Mesenchymal stem cell (in vitro differentiated cells and primary cell): Measurements from ENCODE around the gene GBP3.
"Not testable (repeated sequence)": the region's sequence is repeated elsewhere in the genome, so short reads cannot be mapped to it uniquely, and the experiment has no call there.

ENCODE experiments used
- DNase-seq: peaks from one replicate; pipeline ENCODE4 v3.0.0-alpha.2; 2013
- H2AFZ ChIP-seq: one replicate; pipeline ENCODE4 v1.6.1; 2013; ENCODE audit warnings: low read depth, mild to moderate bottlenecking, control low read depth, inconsistent platforms, low read length, moderate library complexity
- H2AK5ac ChIP-seq: 2 replicates; pipeline ENCODE4 v1.6.1; 2013; ENCODE audit warnings: low read length, moderate library complexity, mild to moderate bottlenecking, inconsistent platforms; ENCODE audit not compliant: severe bottlenecking
- H2BK120ac ChIP-seq: one replicate; pipeline ENCODE4 v1.6.1; 2013; ENCODE audit warnings: low read depth, mild to moderate bottlenecking, inconsistent platforms, low read length, moderate library complexity
- H2BK12ac ChIP-seq, 2 experiments: one replicate each; pipeline ENCODE4 v1.6.1; 2013; ENCODE audit warnings: inconsistent platforms in 2 of 2, low read length in 2 of 2, mild to moderate bottlenecking in 2 of 2, moderate library complexity in 2 of 2, control low read depth in 1 of 2
- H2BK15ac ChIP-seq: one replicate; pipeline ENCODE4 v1.6.1; 2013; ENCODE audit warnings: mild to moderate bottlenecking, low read depth, inconsistent platforms; ENCODE audit not compliant: poor library complexity, severe bottlenecking
- H2BK5ac ChIP-seq: 2 replicates; pipeline ENCODE4 v1.6.1; 2013; ENCODE audit warnings: low read depth, mild to moderate bottlenecking, low read length, control low read depth, inconsistent platforms; ENCODE audit not compliant: poor library complexity, severe bottlenecking
- H3K14ac ChIP-seq, 2 experiments: one replicate each; pipeline ENCODE4 v1.6.1; 2013; ENCODE audit warnings: inconsistent platforms in 2 of 2, low read length in 2 of 2, control low read depth in 1 of 2, mild to moderate bottlenecking in 1 of 2, moderate library complexity in 1 of 2
- H3K18ac ChIP-seq, 2 experiments: one replicate each; pipeline ENCODE4 v1.6.1; 2013; ENCODE audit warnings: inconsistent platforms in 2 of 2, low read length in 2 of 2, control low read depth in 1 of 2, low read depth in 1 of 2, mild to moderate bottlenecking in 1 of 2
- H3K23ac ChIP-seq, 2 experiments: one replicate each; pipeline ENCODE4 v1.6.1; 2013; ENCODE audit warnings: inconsistent platforms in 2 of 2, low read length in 2 of 2, mild to moderate bottlenecking in 2 of 2, moderate library complexity in 2 of 2, control low read depth in 1 of 2
- H3K27ac ChIP-seq: 2 replicates; pipeline ENCODE4 v1.5.1; 2013; ENCODE audit warnings: mild to moderate bottlenecking, moderate library complexity, low read length, control low read depth, inconsistent platforms; ENCODE audit not compliant: poor library complexity, severe bottlenecking
- H3K27me3 ChIP-seq, 2 experiments: 2 replicates each; pipeline versions ENCODE4 v1.6.1 to v1.7.0; 2013; ENCODE audit warnings: low read length in 2 of 2, mild to moderate bottlenecking in 2 of 2, moderate library complexity in 2 of 2, control low read depth in 1 of 2, inconsistent platforms in 1 of 2; ENCODE audit not compliant: control insufficient read depth in 1 of 2, insufficient read depth in 1 of 2
- H3K36me3 ChIP-seq, 2 experiments: 2 replicates each; pipeline versions ENCODE4 v1.6.1 to v1.7.0; 2013; ENCODE audit warnings: low read length in 2 of 2, control low read depth in 1 of 2, inconsistent platforms in 1 of 2, low read depth in 1 of 2, mild to moderate bottlenecking in 1 of 2; ENCODE audit not compliant: insufficient read depth in 2 of 2, control insufficient read depth in 1 of 2
- H3K4ac ChIP-seq, 2 experiments: one replicate each; pipeline ENCODE4 v1.6.1; 2013; ENCODE audit warnings: inconsistent platforms in 2 of 2, low read length in 2 of 2, mild to moderate bottlenecking in 2 of 2, moderate library complexity in 2 of 2, control low read depth in 1 of 2, low read depth in 1 of 2
- H3K4me1 ChIP-seq: 2 replicates; pipeline ENCODE4 v1.6.1; 2013; ENCODE audit warnings: low read depth, low read length, control low read depth; ENCODE audit not compliant: control insufficient read depth, insufficient read depth
- H3K4me2 ChIP-seq: 2 replicates; pipeline ENCODE4 v1.6.1; 2013; ENCODE audit warnings: low read length, mild to moderate bottlenecking, inconsistent platforms; ENCODE audit not compliant: poor library complexity, severe bottlenecking
- H3K4me3 ChIP-seq, 2 experiments: 2 replicates each; pipeline versions ENCODE4 v1.5.1 to v1.7.0; 2013; ENCODE audit warnings: low read length in 2 of 2, mild to moderate bottlenecking in 2 of 2, control low read depth in 1 of 2, low read depth in 1 of 2; ENCODE audit not compliant: insufficient read depth in 1 of 2
- H3K79me1 ChIP-seq: replicated peaks from 2 replicates; pipeline ENCODE4 v1.6.1; 2013; ENCODE audit warnings: mild to moderate bottlenecking, control low read depth, low read length, inconsistent platforms; ENCODE audit not compliant: poor library complexity, severe bottlenecking
- H3K9ac ChIP-seq: 2 replicates; pipeline ENCODE4 v1.7.0; 2013; ENCODE audit warnings: mild to moderate bottlenecking, low read length, moderate library complexity
- H3K9me3 ChIP-seq: 2 replicates; pipeline ENCODE4 v1.7.0; 2013; ENCODE audit warnings: mild to moderate bottlenecking, low read length; ENCODE audit not compliant: control insufficient read depth
- H4K8ac ChIP-seq: one replicate; pipeline ENCODE4 v1.6.1; 2013; ENCODE audit warnings: inconsistent platforms, mild to moderate bottlenecking, low read length, moderate library complexity
- H4K91ac ChIP-seq: one replicate; pipeline ENCODE4 v1.6.1; 2013; ENCODE audit warnings: mild to moderate bottlenecking, low read length, inconsistent platforms
- WGBS: methylation state at CpG from one replicate; pipeline ENCODE4 v1.1.7; 2013; ENCODE audit warnings: mixed read lengths; 5-methylcytosine and 5-hydroxymethylcytosine counted together

Gene GBP3

GRCh38 chr1:89049901-89050648, 27.4 kb upstream of the GBP3 start:
- H3K4me1 ChIP-seq, H2BK15ac ChIP-seq, H2BK120ac ChIP-seq, H3K79me1 ChIP-seq, H2AFZ ChIP-seq, H3K4ac ChIP-seq, H3K27ac ChIP-seq, H3K4me3 ChIP-seq, H2BK12ac ChIP-seq, H3K23ac ChIP-seq, H3K4me2 ChIP-seq, H2AK5ac ChIP-seq, H3K9ac ChIP-seq, H3K14ac ChIP-seq, DNase-seq, H4K8ac ChIP-seq, H3K27me3 ChIP-seq, H3K9me3 ChIP-seq, H3K18ac ChIP-seq, H4K91ac ChIP-seq, H2BK5ac ChIP-seq: not testable (repeated sequence)
- 90% methylated on average over 9 of the region's 9 CpGs for WGBS
- peaks cover 14 to 41% of the 10 kb centered on the region in 2 experiments for H3K36me3 ChIP-seq

DNA sequence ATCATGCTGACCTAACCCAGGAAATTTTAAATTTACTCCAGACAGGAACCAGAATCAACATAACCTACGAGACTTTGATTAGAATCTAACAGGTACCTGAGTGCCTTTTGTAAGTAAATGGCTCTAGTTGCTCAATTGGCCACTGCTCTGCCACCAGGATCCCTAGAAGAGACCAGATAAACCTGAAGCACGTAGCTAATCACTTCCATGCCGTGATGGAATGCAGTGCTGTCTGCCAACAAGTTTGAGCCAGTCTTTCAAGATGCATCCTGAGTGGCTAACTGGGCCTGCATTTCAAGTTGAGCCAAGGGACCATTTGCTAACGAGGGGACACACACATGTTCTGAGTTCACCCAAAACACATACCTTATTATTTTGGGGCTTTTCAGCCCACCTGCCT, 26.5 kb upstream of the GBP3 start:
- peaks cover 13 to 34% of the 10 kb centered on the region in 2 experiments for H3K36me3 ChIP-seq
- not testable (repeated sequence) for H2BK15ac ChIP-seq, H3K4ac ChIP-seq, H2AFZ ChIP-seq, H3K23ac ChIP-seq, H4K8ac ChIP-seq, H3K14ac ChIP-seq, H3K9me3 ChIP-seq, H3K4me1 ChIP-seq, H2BK120ac ChIP-seq, H2BK12ac ChIP-seq, DNase-seq, H3K4me3 ChIP-seq, H3K18ac ChIP-seq, H3K79me1 ChIP-seq, H3K9ac ChIP-seq, H3K4me2 ChIP-seq, H2BK5ac ChIP-seq, H3K27ac ChIP-seq, H2AK5ac ChIP-seq, H3K27me3 ChIP-seq, H4K91ac ChIP-seq
- WGBS, result no CpG with 5 or more reads among the region's 4 CpGs

- Histone ChIP-seq H3K4me3 (no peak overlapping the region), H2AFZ (no peak overlapping the region), H3K27me3 (no peaks in the 10 kb centered on the region), H3K9ac (no peak overlapping the region), H3K36me3 (peaks cover 10 to 20% of the 10 kb centered on the region in 2 experiments), H2BK5ac (no peak overlapping the region), H3K4ac (no peak overlapping the region), H4K8ac (no peak overlapping the region), H2BK120ac (no peak overlapping the region), H3K23ac (no peak overlapping the region), H3K27ac (no peak overlapping the region), H3K4me2 (no peak overlapping the region), H3K9me3 (no peaks in the 10 kb centered on the region), H3K14ac (no peak overlapping the region), H2AK5ac (no peak overlapping the region), H2BK12ac (no peak overlapping the region), H3K4me1 (peaks cover 2% of the 10 kb centered on the region), H4K91ac (no peak overlapping the region), H2BK15ac (no peak overlapping the region), H3K79me1 (no peaks in the 10 kb centered on the region), H3K18ac (no peak overlapping the region)
- WGBS, result no CpG with 5 or more reads among the region's 3 CpGs
- no peak for DNase-seq
Observed at GRCh38 chr1:89047734-89048133, 25.1 kb upstream of the GBP3 start.

- not testable (repeated sequence) for H2AK5ac ChIP-seq, H3K9me3 ChIP-seq, H3K23ac ChIP-seq, H3K9ac ChIP-seq, H3K4me2 ChIP-seq, H3K4me1 ChIP-seq, H2BK15ac ChIP-seq, H2AFZ ChIP-seq, H2BK5ac ChIP-seq, H3K4me3 ChIP-seq, H4K91ac ChIP-seq, H3K79me1 ChIP-seq, H3K27ac ChIP-seq, H3K4ac ChIP-seq, H3K14ac ChIP-seq, H2BK12ac ChIP-seq, H3K27me3 ChIP-seq, H4K8ac ChIP-seq, H3K18ac ChIP-seq, H2BK120ac ChIP-seq
- peaks cover 8 to 10% of the 10 kb centered on the region in 2 experiments for H3K36me3 ChIP-seq
- peak; percentile 10 for DNase-seq
- 68% methylated on average over 6 of the region's 6 CpGs for WGBS
Observed at GRCh38 chr1:89046318-89047183, 23.9 kb upstream of the GBP3 start.
